H9 (cell line): Measurements from ENCODE around the gene THSD7B. TPM values are rescaled to one million over a fixed set of nuclear protein-coding genes. Genes with fewer than 3 reads are reported as not detected.

ENCODE experiments used
- DNase-seq: peaks from one replicate; pipeline ENCODE4 v3.0.0-alpha.2; 2017
- H2AFZ ChIP-seq: one replicate; pipeline ENCODE4 v1.6.1; 2013; ENCODE audit warnings: mild to moderate bottlenecking, low read length, control low read depth, moderate library complexity
- H2AK5ac ChIP-seq: 2 replicates; pipeline ENCODE4 v1.6.1; 2013; ENCODE audit warnings: low read length, control low read depth, mixed read lengths; ENCODE audit not compliant: insufficient read length
- H2BK120ac ChIP-seq: one replicate; pipeline ENCODE4 v1.6.1; 2013; ENCODE audit warnings: low read depth, mild to moderate bottlenecking, low read length, control low read depth, inconsistent platforms; ENCODE audit not compliant: poor library complexity, severe bottlenecking
- H2BK12ac ChIP-seq: 2 replicates; pipeline ENCODE4 v1.6.1; 2013; ENCODE audit warnings: low read length, control low read depth, mixed read lengths, low read depth; ENCODE audit not compliant: insufficient read length
- H2BK15ac ChIP-seq: 2 replicates; pipeline ENCODE4 v1.6.1; 2013; ENCODE audit warnings: low read depth, low read length, control low read depth
- H2BK20ac ChIP-seq: one replicate; pipeline ENCODE4 v1.6.1; 2013; ENCODE audit warnings: low read depth, mild to moderate bottlenecking, low read length, control low read depth, inconsistent platforms; ENCODE audit not compliant: poor library complexity, severe bottlenecking
- H2BK5ac ChIP-seq: 2 replicates; pipeline ENCODE4 v1.6.1; 2013; ENCODE audit warnings: low read length, control low read depth, mixed read lengths; ENCODE audit not compliant: insufficient read length
- H3K14ac ChIP-seq: 2 replicates; pipeline ENCODE4 v1.6.1; 2013; ENCODE audit warnings: low read length, control low read depth; ENCODE audit not compliant: insufficient read depth
- H3K18ac ChIP-seq: 2 replicates; pipeline ENCODE4 v1.6.1; 2013; ENCODE audit warnings: low read depth, mild to moderate bottlenecking, mixed read lengths, low read length, control low read depth; ENCODE audit not compliant: insufficient read length
- H3K23ac ChIP-seq: 2 replicates; pipeline ENCODE4 v1.6.1; 2013; ENCODE audit warnings: low read length, control low read depth, mixed read lengths, low read depth; ENCODE audit not compliant: insufficient read length
- H3K23me2 ChIP-seq: 2 replicates; pipeline ENCODE4 v1.6.1; 2013; ENCODE audit warnings: low read depth, mild to moderate bottlenecking, mixed read lengths, low read length, control low read depth; ENCODE audit not compliant: insufficient read length, poor library complexity, severe bottlenecking
- H3K27ac ChIP-seq: 2 replicates; pipeline ENCODE4 v1.5.1; 2013; ENCODE audit warnings: low read length, control low read depth, mixed read lengths, low read depth; ENCODE audit not compliant: insufficient read length
- H3K27me3 ChIP-seq: 2 replicates; pipeline ENCODE4 v1.6.1; 2013; ENCODE audit warnings: low read length, control low read depth, inconsistent platforms; ENCODE audit not compliant: insufficient read depth
- H3K4ac ChIP-seq: 2 replicates; pipeline ENCODE4 v1.6.1; 2013; ENCODE audit warnings: low read depth, mild to moderate bottlenecking, control low read depth, inconsistent platforms, low read length, moderate library complexity
- H3K4me1 ChIP-seq: 2 replicates; pipeline ENCODE4 v1.6.1; 2013; ENCODE audit warnings: low read length, control low read depth, inconsistent platforms; ENCODE audit not compliant: insufficient read depth
- H3K4me2 ChIP-seq: 2 replicates; pipeline ENCODE4 v1.6.1; 2013; ENCODE audit warnings: low read length, control low read depth, mixed read lengths; ENCODE audit not compliant: insufficient read length, insufficient read depth
- H3K56ac ChIP-seq: 2 replicates; pipeline ENCODE4 v1.6.1; 2013; ENCODE audit warnings: low read depth, mild to moderate bottlenecking, mixed read lengths, low read length, control low read depth; ENCODE audit not compliant: insufficient read length
- H3K79me1 ChIP-seq: 2 replicates; pipeline ENCODE4 v1.6.1; 2013; ENCODE audit warnings: low read depth, mild to moderate bottlenecking, moderate library complexity, low read length, control low read depth, inconsistent platforms; ENCODE audit not compliant: insufficient read depth, poor library complexity, severe bottlenecking
- H3K79me2 ChIP-seq: 2 replicates; pipeline ENCODE4 v1.6.1; 2013; ENCODE audit warnings: low read length, control low read depth, inconsistent platforms; ENCODE audit not compliant: insufficient read depth
- H3K9ac ChIP-seq: 2 replicates; pipeline ENCODE4 v1.6.1; 2013; ENCODE audit warnings: low read length, control low read depth, mixed read lengths; ENCODE audit not compliant: insufficient read length; ENCODE audit errors: extremely low read depth
- H3K9me3 ChIP-seq: one replicate; pipeline ENCODE4 v1.6.1; 2013; ENCODE audit warnings: low read depth, low read length, inconsistent platforms; ENCODE audit not compliant: control insufficient read depth
- H3T11ph ChIP-seq: one replicate; pipeline ENCODE4 v1.6.1; 2013; ENCODE audit warnings: mild to moderate bottlenecking, low read length, control low read depth, inconsistent platforms
- H4K20me1 ChIP-seq: one replicate; pipeline ENCODE4 v1.6.1; 2013; ENCODE audit not compliant: control insufficient read depth, insufficient read length, insufficient read depth
- H4K5ac ChIP-seq: 2 replicates; pipeline ENCODE4 v1.6.1; 2013; ENCODE audit warnings: low read depth, mild to moderate bottlenecking, mixed read lengths, low read length, control low read depth; ENCODE audit not compliant: insufficient read length
- H4K8ac ChIP-seq: replicated peaks from 2 replicates; pipeline ENCODE4 v1.6.1; 2013; ENCODE audit warnings: low read length, control low read depth, mixed read lengths, low read depth; ENCODE audit not compliant: insufficient read length
- H4K91ac ChIP-seq: 2 replicates; pipeline ENCODE4 v1.6.1; 2013; ENCODE audit warnings: low read depth, mild to moderate bottlenecking, moderate library complexity, mixed read lengths, low read length, control low read depth; ENCODE audit not compliant: insufficient read length
- H3K27ac Mint-ChIP-seq, 3 experiments: 2 replicates in 2 of 3; 3 replicates in 1 of 3; pipeline ENCODE4 v1.8.0; 2020 to 2021; ENCODE audit warnings: mixed read lengths in 3 of 3, mild to moderate bottlenecking in 1 of 3, moderate library complexity in 1 of 3
- H3K27me3 Mint-ChIP-seq: 2 replicates; pipeline ENCODE4 v1.8.0; 2021; ENCODE audit warnings: low read depth, mild to moderate bottlenecking, moderate library complexity, mixed read lengths
- H3K36me3 Mint-ChIP-seq, 3 experiments: 2 replicates in 2 of 3; 3 replicates in 1 of 3; pipeline ENCODE4 v1.8.0; 2020 to 2021; ENCODE audit warnings: low read depth in 3 of 3, mixed read lengths in 3 of 3; ENCODE audit not compliant: insufficient read depth in 1 of 3
- H3K4me1 Mint-ChIP-seq, 2 experiments: 2 replicates each; pipeline ENCODE4 v1.8.0; 2020; ENCODE audit warnings: mixed read lengths in 2 of 2
- H3K4me3 Mint-ChIP-seq, 2 experiments: 2 replicates in 1 of 2; 3 replicates in 1 of 2; pipeline ENCODE4 v1.8.0; 2020 to 2021; ENCODE audit warnings: mild to moderate bottlenecking in 2 of 2, mixed read lengths in 2 of 2, moderate library complexity in 1 of 2
- H3K9me3 Mint-ChIP-seq, 2 experiments: 2 replicates in 1 of 2; 3 replicates in 1 of 2; pipeline ENCODE4 v1.8.0; 2020; ENCODE audit warnings: mild to moderate bottlenecking in 2 of 2, mixed read lengths in 2 of 2, moderate library complexity in 1 of 2
- CTCF ChIP-seq: fragments of 200-600 bp; sonication (generic); conservative IDR thresholded peaks from 3 replicates; pipeline ENCODE4 v1.8.0; 2021; ENCODE audit warnings: antibody characterized with exemption, mild to moderate bottlenecking
- WGBS: extraction: QIAGEN DNeasy Blood & Tissue Kit; methylation state at CpG from one replicate; pipeline ENCODE4 v1.1.7; 2013; ENCODE audit warnings: missing lambda C conversion rate, low lambda C conversion rate, mixed read lengths; ENCODE audit not compliant: insufficient read length; ENCODE audit errors: extremely low coverage; 5-methylcytosine and 5-hydroxymethylcytosine counted together
- total RNA-seq: library from RNA; stranded (reverse); gene quantifications from 2 replicates; pipeline ENCODE4 v1.2.1, GENCODE V29; 2021

Gene THSD7B
- total RNA-seq, 1 experiment from 2014 or later = 0.85 TPM

GRCh38 chr2:137523931-137524330, 758.6 kb downstream of the THSD7B start:
- no CpG with 5 or more reads among the region's 3 CpGs for WGBS

More at GRCh38 chr2:137523931-137524330, 758.6 kb downstream of the THSD7B start:
- Histone ChIP-seq H4K5ac (no peak overlapping the region), H3K4me1 (no peaks in the 10 kb centered on the region), H3K9me3 (no peaks in the 10 kb centered on the region), H3K4me2 (no peak overlapping the region), H2BK120ac (no peak overlapping the region), H4K91ac (no peak overlapping the region), H3K23ac (no peak overlapping the region), H2BK20ac (no peak overlapping the region), H2BK15ac (no peak overlapping the region), H2BK12ac (no peak overlapping the region), H2AK5ac (no peak overlapping the region), H2BK5ac (no peak overlapping the region), H3K27me3 (no peaks in the 10 kb centered on the region), H4K8ac (no peak overlapping the region), H3K23me2 (no peaks in the 10 kb centered on the region), H4K20me1 (no peaks in the 10 kb centered on the region), H3K27ac (no peak overlapping the region), H3K9ac (no peak overlapping the region), H3K14ac (no peak overlapping the region), H3K4ac (no peak overlapping the region), H3K79me2 (no peaks in the 10 kb centered on the region), H3T11ph (no peak overlapping the region), H3K56ac (no peak overlapping the region), H2AFZ (no peak overlapping the region), H3K18ac (no peak overlapping the region), H3K79me1 (no peaks in the 10 kb centered on the region)
- no peak for DNase-seq
- peaks cover 10 to 11% of the 10 kb centered on the region in 2 experiments for H3K4me1 Mint-ChIP-seq
- H3K9me3 Mint-ChIP-seq = no peaks in the 10 kb centered on the region
- TF ChIP-seq CTCF = no peak
- H3K4me3 Mint-ChIP-seq = no peak overlapping the region
- no peaks in the 10 kb centered on the region for H3K27me3 Mint-ChIP-seq
- no peak overlapping the region for H3K27ac Mint-ChIP-seq
- no peaks in the 10 kb centered on the region for H3K36me3 Mint-ChIP-seq
